CD14-positive monocyte (primary cell): ENCODE results near the gene G6PC2. TPM values are rescaled to one million over a fixed set of nuclear protein-coding genes. Genes with fewer than 3 reads are reported as not detected.
"Not testable (repeated sequence)": the region's sequence is repeated elsewhere in the genome, so short reads cannot be mapped to it uniquely, and the experiment has no call there.

Source experiments
- DNase-seq, 3 donors: peaks; one replicate each; pipeline ENCODE4 v3.0.0-alpha.2; 2011 to 2022
- H2AFZ ChIP-seq: 2 replicates; pipeline ENCODE4 v1.6.0; 2012; ENCODE audit warnings: mild to moderate bottlenecking, low read depth, low read length, inconsistent platforms; ENCODE audit not compliant: insufficient read depth, poor library complexity, severe bottlenecking
- H3K27ac ChIP-seq, 2 donors: 1 replicate in 1 of 2; 2 replicates in 1 of 2; pipeline ENCODE4 v1.5.1; 2012 to 2013; ENCODE audit warnings: low read length in 2 of 2, control low read depth in 1 of 2, inconsistent platforms in 1 of 2, low read depth in 1 of 2, mild to moderate bottlenecking in 1 of 2
- H3K27me3 ChIP-seq, 2 donors: one replicate each; pipeline versions ENCODE4 v1.6.0 to v1.6.1; 2011 to 2013; ENCODE audit warnings: low read length in 2 of 2; ENCODE audit not compliant: control insufficient read depth in 2 of 2, insufficient read depth in 2 of 2
- H3K36me3 ChIP-seq, 2 donors: replicated peaks in 1 of 2; 1 replicate in 1 of 2; 2 replicates in 1 of 2; pipeline versions ENCODE4 v1.5.1 to v1.6.1; 2012 to 2013; ENCODE audit warnings: low read length in 2 of 2, control low read depth in 1 of 2, inconsistent platforms in 1 of 2, mild to moderate bottlenecking in 1 of 2; ENCODE audit not compliant: insufficient read depth in 2 of 2, control insufficient read depth in 1 of 2
- H3K4me1 ChIP-seq, 2 donors: 1 replicate in 1 of 2; 2 replicates in 1 of 2; pipeline versions ENCODE4 v1.5.1 to v1.6.1; 2012 to 2013; ENCODE audit warnings: low read length in 2 of 2, control low read depth in 1 of 2, inconsistent platforms in 1 of 2, mild to moderate bottlenecking in 1 of 2, moderate library complexity in 1 of 2; ENCODE audit not compliant: insufficient read depth in 2 of 2, control insufficient read depth in 1 of 2
- H3K4me2 ChIP-seq: replicated peaks from 2 replicates; pipeline ENCODE3; 2012; ENCODE audit warnings: low read length, moderate library complexity, mild to moderate bottlenecking; ENCODE audit not compliant: poor library complexity, severe bottlenecking; ENCODE audit errors: extremely low read depth
- H3K4me3 ChIP-seq, 3 experiments: fragments of 200-600 bp in 1 of 3; sonication (generic) in 1 of 3; replicated peaks in 1 of 3; 1 replicate in 2 of 3; 2 replicates in 1 of 3; pipeline ENCODE4 v1.5.1; 2011 to 2013; ENCODE audit warnings: low read length in 3 of 3, mild to moderate bottlenecking in 3 of 3, control low read depth in 2 of 3, low read depth in 2 of 3, inconsistent platforms in 1 of 3, moderate library complexity in 1 of 3
- H3K79me2 ChIP-seq: 2 replicates; pipeline ENCODE4 v1.6.0; 2012; ENCODE audit warnings: mild to moderate bottlenecking, control low read depth, inconsistent platforms, low read length, moderate library complexity; ENCODE audit not compliant: insufficient read depth
- H3K9ac ChIP-seq: 2 replicates; pipeline ENCODE4 v1.6.0; 2017; ENCODE audit warnings: low read length, mild to moderate bottlenecking; ENCODE audit not compliant: insufficient read depth, poor library complexity, severe bottlenecking
- H3K9me3 ChIP-seq, 2 donors: replicated peaks in 1 of 2; 1 replicate in 1 of 2; 2 replicates in 1 of 2; pipeline versions ENCODE4 v1.5.1 to v1.6.1; 2012 to 2013; ENCODE audit warnings: low read length in 2 of 2, control low read depth in 1 of 2; ENCODE audit not compliant: control insufficient read depth in 1 of 2, insufficient read depth in 1 of 2
- H4K20me1 ChIP-seq: 2 replicates; pipeline ENCODE4 v1.6.0; 2012; ENCODE audit warnings: mild to moderate bottlenecking, low read length, control low read depth, moderate library complexity; ENCODE audit not compliant: insufficient read depth
- H3K27ac Mint-ChIP-seq, 7 donors: one replicate each; pipeline ENCODE4 v1.8.0; 2020; ENCODE audit warnings: mild to moderate bottlenecking in 7 of 7, mixed read lengths in 7 of 7, moderate library complexity in 6 of 7, inconsistent platforms in 2 of 7
- H3K27me3 Mint-ChIP-seq, 3 donors: one replicate each; pipeline ENCODE4 v1.8.0; 2021 to 2022; ENCODE audit warnings: low read depth in 3 of 3, mild to moderate bottlenecking in 3 of 3, mixed read lengths in 3 of 3, moderate library complexity in 3 of 3, inconsistent platforms in 1 of 3
- H3K36me3 Mint-ChIP-seq, 2 donors: one replicate each; pipeline ENCODE4 v1.8.0; 2020; ENCODE audit warnings: mixed read lengths in 2 of 2, inconsistent platforms in 1 of 2, mild to moderate bottlenecking in 1 of 2
- H3K4me1 Mint-ChIP-seq: one replicate; pipeline ENCODE4 v1.8.0; 2020; ENCODE audit warnings: mild to moderate bottlenecking, mixed read lengths
- H3K4me3 Mint-ChIP-seq, 2 donors: one replicate each; pipeline ENCODE4 v1.8.0; 2020; ENCODE audit warnings: mild to moderate bottlenecking in 2 of 2, mixed read lengths in 2 of 2, moderate library complexity in 1 of 2
- H3K9me3 Mint-ChIP-seq, 7 donors: one replicate each; pipeline ENCODE4 v1.8.0; 2020 to 2022; ENCODE audit warnings: mixed read lengths in 7 of 7, mild to moderate bottlenecking in 6 of 7, moderate library complexity in 6 of 7, inconsistent platforms in 2 of 7
- CTCF ChIP-seq: fragments of 200-600 bp; IDR thresholded peaks from one replicate; pipeline ENCODE4 v1.8.0; 2022; ENCODE audit warnings: antibody characterized with exemption, mild to moderate bottlenecking
- WGBS: methylation state at CpG from one replicate; pipeline ENCODE4 v1.1.5; 2013; ENCODE audit warnings: missing lambda C conversion rate; ENCODE audit not compliant: insufficient coverage; 5-methylcytosine and 5-hydroxymethylcytosine counted together
- intact Hi-C, 2 donors: fragments of 100-400 bp; cut with micrococcal nuclease; formaldehyde crosslinking; loops; one replicate each; pipeline versions ENCODE4 v1.15.0 to v1.15.1; 2023
- polyA plus RNA-seq, 3 donors: library from polyadenylated mRNA; depleted of rRNA in 1 of 3; unstranded in 2 of 3; stranded (reverse) in 1 of 3; fragments of 300-500 nt in 2 of 3; fragments of >200 nt in 1 of 3; fragmentation: Illumina TruSeq in 2 of 3; gene quantifications; 1 replicate in 2 of 3; 2 replicates in 1 of 3; pipeline ENCODE4 v1.2.3, GENCODE V29; 2012 to 2021

G6PC2 gene
- polyA plus RNA-seq, 3 donors, result not detected

GRCh38 chr2:168874368-168875054 is 26.6 kb upstream of the G6PC2 start:
- Histone ChIP-seq H2AFZ (no peak overlapping the region), H4K20me1 (no peaks in the 10 kb centered on the region), H3K9ac (no peak overlapping the region), H3K79me2 (peaks cover 15% of the 10 kb centered on the region), H3K27me3 (no peaks in the 10 kb centered on the region), H3K27ac (no peak overlapping the region), H3K4me2 (no peak overlapping the region), H3K9me3 (no peaks in the 10 kb centered on the region), H3K36me3 (peaks cover 21 to 52% of the 10 kb centered on the region in 2 donors), H3K4me3 (no peak overlapping the region), H3K4me1 (no peaks in the 10 kb centered on the region)
- Mint-ChIP-seq H3K4me1 (no peaks in the 10 kb centered on the region), H3K9me3 (peaks cover 0 to 7% (median 1%) of the 10 kb centered on the region in 7 donors), H3K27ac (no peak overlapping the region), H3K4me3 (no peak overlapping the region), H3K36me3 (peaks cover 24 to 28% of the 10 kb centered on the region in 2 donors), H3K27me3 (no peaks in the 10 kb centered on the region)
- no peak for TF ChIP-seq CTCF
- DNase-seq, result no peak
- 100% methylated on average over 3 of the region's 6 CpGs for WGBS
- intact Hi-C loops, result no loop called here

DNA sequence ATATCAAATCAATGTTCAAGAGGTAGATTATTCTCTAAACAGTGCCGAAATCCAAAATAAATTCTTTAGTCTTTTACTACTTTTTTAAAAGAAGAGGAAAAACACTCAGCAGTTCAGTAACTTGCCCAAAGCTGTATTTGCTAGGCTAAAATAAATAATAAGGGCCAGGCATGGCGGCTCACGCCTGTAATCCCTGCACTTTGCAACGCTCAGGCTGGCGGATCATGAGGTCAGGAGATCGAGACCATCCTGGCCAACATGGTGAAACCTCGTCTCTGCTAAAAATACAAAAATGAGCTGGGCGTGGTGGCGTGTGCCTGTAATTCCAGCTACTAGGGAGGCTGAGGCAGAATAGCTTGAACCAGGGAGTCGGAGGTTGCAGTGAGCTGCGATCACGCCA is 18.9 kb upstream of the G6PC2 start:
- not testable (repeated sequence) for H2AFZ ChIP-seq

More for the DNA sequence above, 18.9 kb upstream of the G6PC2 start:
- H3K4me2 ChIP-seq, DNase-seq, H3K4me1 ChIP-seq, H4K20me1 ChIP-seq, H3K27me3 ChIP-seq, H3K9me3 Mint-ChIP-seq, H3K27ac ChIP-seq, H3K27me3 Mint-ChIP-seq, H3K9me3 ChIP-seq, H3K4me3 Mint-ChIP-seq, intact Hi-C loops, H3K27ac Mint-ChIP-seq, H3K9ac ChIP-seq, H3K4me3 ChIP-seq, H3K4me1 Mint-ChIP-seq: not testable (repeated sequence)
- Histone ChIP-seq H3K36me3 (peaks cover 16 to 30% of the 10 kb centered on the region in 2 donors), H3K79me2 (peaks cover 38% of the 10 kb centered on the region)
- peaks cover 26 to 48% of the 10 kb centered on the region in 2 donors for H3K36me3 Mint-ChIP-seq
- 94% methylated on average over 5 of the region's 12 CpGs for WGBS
